ENCODE data around the gene CPLX3. TPM values are rescaled to one million over a fixed set of nuclear protein-coding genes. Genes with fewer than 3 reads are reported as not detected.

The CPLX3 gene
- total and polyA plus RNA-seq, 2 donors (not counting 3 experiments of a cell fraction or from before 2014, with no cell fraction given) = not detected

- ChIA-PET POLR2A (no interaction called here), CTCF (interaction anchor here (1.5 to 1.7 kb wide), 2 partner anchors 20 to 160 kb away, joined by 3 to 4 read pairs; no protein-coding TSS in a partner anchor)
- intact Hi-C loops (cut with micrococcal nuclease) = no loop called here
- Histone ChIP-seq H3K4me2 (ENCODE audit: insufficient read depth, low read length) (no peak overlapping the region), H3K4me3 (replicated peaks in 1 of 3; ENCODE audit: insufficient read depth in 1 of 3, low read depth in 1 of 3, low read length in 3 of 3) (no peak overlapping the region), H3K4me1 (ENCODE audit: control insufficient read depth, extremely low read depth, insufficient read depth, low read length) (peaks cover 6% of the 10 kb centered on the region), H3K27me3 (ENCODE audit: control insufficient read depth in 2 of 2, insufficient read depth in 2 of 2, low read length in 2 of 2) (no peaks in the 10 kb centered on the region), H3K79me2 (ENCODE audit: control insufficient read depth, insufficient read depth, low read length) (peaks cover 87% of the 10 kb centered on the region), H3K9ac (replicated peaks; ENCODE audit: extremely low read depth, insufficient read depth, low read length) (no peak overlapping the region), H4K20me1 (replicated peaks; ENCODE audit: control insufficient read depth, extremely low read depth, insufficient read depth, low read length) (no peaks in the 10 kb centered on the region), H2AFZ (ENCODE audit: low read depth, low read length) (no peak overlapping the region), H3K36me3 (ENCODE audit: control insufficient read depth in 2 of 2, extremely low read depth in 1 of 2, insufficient read depth in 2 of 2, low read length in 2 of 2) (peaks cover 0 to 5% of the 10 kb centered on the region in 2 experiments), H3K9me3 (replicated peaks; ENCODE audit: control insufficient read depth, insufficient read depth, low read length) (no peaks in the 10 kb centered on the region), H3K27ac (ENCODE audit: insufficient read depth, low read depth, low read length) (no peak overlapping the region), H3K9me1 (replicated peaks; ENCODE audit: control insufficient read depth, extremely low read depth, insufficient read depth, low read length) (no peaks in the 10 kb centered on the region)
- no peak for DNase-seq (ENCODE audit: low read depth, low spot score)
- BruUV-seq (replicated peaks) = no TSS peak
- TF ChIP-seq FOS (IDR thresholded peaks at IDR 0.05; ENCODE audit: borderline replicate concordance, insufficient read depth, low read length) (no peak), EZH2 (IDR thresholded peaks at IDR 0.05; ENCODE audit: borderline replicate concordance, low read depth, low read length, severe bottlenecking) (no peak), POLR2A (IDR thresholded peaks at IDR 0.05; ENCODE audit: low read depth, low read length) (no peak)
- TF ChIP-seq, protein P1, sequence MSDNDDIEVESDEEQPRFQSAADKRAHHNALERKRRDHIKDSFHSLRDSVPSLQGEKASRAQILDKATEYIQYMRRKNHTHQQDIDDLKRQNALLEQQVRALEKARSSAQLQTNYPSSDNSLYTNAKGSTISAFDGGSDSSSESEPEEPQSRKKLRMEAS (IDR thresholded peaks at IDR 0.05; ENCODE audit: insufficient read depth, insufficient read length) = no peak
- TF ChIP-seq, protein P2, sequence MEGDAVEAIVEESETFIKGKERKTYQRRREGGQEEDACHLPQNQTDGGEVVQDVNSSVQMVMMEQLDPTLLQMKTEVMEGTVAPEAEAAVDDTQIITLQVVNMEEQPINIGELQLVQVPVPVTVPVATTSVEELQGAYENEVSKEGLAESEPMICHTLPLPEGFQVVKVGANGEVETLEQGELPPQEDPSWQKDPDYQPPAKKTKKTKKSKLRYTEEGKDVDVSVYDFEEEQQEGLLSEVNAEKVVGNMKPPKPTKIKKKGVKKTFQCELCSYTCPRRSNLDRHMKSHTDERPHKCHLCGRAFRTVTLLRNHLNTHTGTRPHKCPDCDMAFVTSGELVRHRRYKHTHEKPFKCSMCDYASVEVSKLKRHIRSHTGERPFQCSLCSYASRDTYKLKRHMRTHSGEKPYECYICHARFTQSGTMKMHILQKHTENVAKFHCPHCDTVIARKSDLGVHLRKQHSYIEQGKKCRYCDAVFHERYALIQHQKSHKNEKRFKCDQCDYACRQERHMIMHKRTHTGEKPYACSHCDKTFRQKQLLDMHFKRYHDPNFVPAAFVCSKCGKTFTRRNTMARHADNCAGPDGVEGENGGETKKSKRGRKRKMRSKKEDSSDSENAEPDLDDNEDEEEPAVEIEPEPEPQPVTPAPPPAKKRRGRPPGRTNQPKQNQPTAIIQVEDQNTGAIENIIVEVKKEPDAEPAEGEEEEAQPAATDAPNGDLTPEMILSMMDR (IDR thresholded peaks at IDR 0.05; ENCODE audit: extremely low read depth in 1 of 2, insufficient read depth in 1 of 2, low read depth in 1 of 2, low read length in 2 of 2) = no peak
- FAIRE-seq = no peak
- dilution Hi-C loops (cut with MboI; ENCODE audit: extremely low pct_ligation_motif_present, low sequenced_read_pairs) = no loop called here
These were observed 35.4 kb upstream of the CPLX3 start for GRCh38 chr15:74791007-74791406.

GRCh38 chr15:74791667-74792066, 34.8 kb upstream of the CPLX3 start:
- POLR2A ChIA-PET = no interaction called here
- Histone ChIP-seq H3K9ac (replicated peaks; ENCODE audit: extremely low read depth, insufficient read depth, low read length) (no peak overlapping the region), H3K27me3 (ENCODE audit: control insufficient read depth in 2 of 2, insufficient read depth in 2 of 2, low read length in 2 of 2) (no peaks in the 10 kb centered on the region), H3K4me1 (ENCODE audit: control insufficient read depth, extremely low read depth, insufficient read depth, low read length) (peaks cover 6% of the 10 kb centered on the region), H3K79me2 (ENCODE audit: control insufficient read depth, insufficient read depth, low read length) (peaks cover 86% of the 10 kb centered on the region), H3K36me3 (ENCODE audit: control insufficient read depth in 2 of 2, extremely low read depth in 1 of 2, insufficient read depth in 2 of 2, low read length in 2 of 2) (peaks cover 0 to 5% of the 10 kb centered on the region in 2 experiments), H3K27ac (ENCODE audit: insufficient read depth, low read depth, low read length) (no peak overlapping the region), H4K20me1 (replicated peaks; ENCODE audit: control insufficient read depth, extremely low read depth, insufficient read depth, low read length) (no peaks in the 10 kb centered on the region), H3K4me3 (replicated peaks in 1 of 3; ENCODE audit: insufficient read depth in 1 of 3, low read depth in 1 of 3, low read length in 3 of 3) (no peak overlapping the region), H3K4me2 (ENCODE audit: insufficient read depth, low read length) (no peak overlapping the region), H3K9me1 (replicated peaks; ENCODE audit: control insufficient read depth, extremely low read depth, insufficient read depth, low read length) (no peaks in the 10 kb centered on the region), H2AFZ (ENCODE audit: low read depth, low read length) (no peak overlapping the region), H3K9me3 (replicated peaks; ENCODE audit: control insufficient read depth, insufficient read depth, low read length) (no peaks in the 10 kb centered on the region)
- TF ChIP-seq GATA2 (IDR thresholded peaks at IDR 0.05; ENCODE audit: insufficient read depth, insufficient read length, low read depth, low read length) (no peak), FOS (IDR thresholded peaks at IDR 0.05; ENCODE audit: borderline replicate concordance, insufficient read depth, low read length) (no peak), MYC (IDR thresholded peaks at IDR 0.05; ENCODE audit: low read depth, low read length) (no peak), POLR2AphosphoS5 (IDR thresholded peaks at IDR 0.05; ENCODE audit: insufficient read depth, low read depth, low read length) (no peak), POLR2A (IDR thresholded peaks at IDR 0.05; ENCODE audit: low read depth, low read length) (no peak), EZH2 (IDR thresholded peaks at IDR 0.05; ENCODE audit: borderline replicate concordance, low read depth, low read length, severe bottlenecking) (no peak), JUN (IDR thresholded peaks at IDR 0.05; ENCODE audit: borderline replicate concordance, insufficient read depth, insufficient read length, low read depth) (no peak)
- TF ChIP-seq, protein P1 (IDR thresholded peaks at IDR 0.05; ENCODE audit: insufficient read depth, insufficient read length) = no peak
- TF ChIP-seq, protein P2 (IDR thresholded peaks at IDR 0.05; ENCODE audit: extremely low read depth in 1 of 2, insufficient read depth in 1 of 2, low read depth in 1 of 2, low read length in 2 of 2) = no peak
- FAIRE-seq (no peak), DNase-seq (ENCODE audit: low read depth, low spot score) (no peak)
- dilution Hi-C loops (cut with MboI; ENCODE audit: extremely low pct_ligation_motif_present, low sequenced_read_pairs) = no loop called here
- CTCF ChIA-PET = interaction anchor here (0.7 to 1.7 kb wide), 2 partner anchors 13 to 159 kb away, joined by 3 read pairs; no protein-coding TSS in a partner anchor
- intact Hi-C loops (cut with micrococcal nuclease) = no loop called here
- no TSS peak for BruUV-seq (replicated peaks)

Measured in endothelial cell of umbilical vein (primary cell).